IPS-18a (cell line): ENCODE data around the gene KCNJ15.

Source experiments
- H3K27ac ChIP-seq: one replicate; pipeline ENCODE4 v1.5.1; 2013; ENCODE audit warnings: low read length
- H3K27me3 ChIP-seq: one replicate; pipeline ENCODE4 v1.6.1; 2013; ENCODE audit warnings: mild to moderate bottlenecking, low read length; ENCODE audit not compliant: control insufficient read depth, insufficient read depth
- H3K36me3 ChIP-seq: one replicate; pipeline ENCODE4 v1.6.1; 2013; ENCODE audit warnings: low read depth, low read length; ENCODE audit not compliant: control insufficient read depth
- H3K4me1 ChIP-seq: one replicate; pipeline ENCODE4 v1.6.1; 2013; ENCODE audit warnings: low read depth, low read length; ENCODE audit not compliant: control insufficient read depth
- H3K4me3 ChIP-seq: one replicate; pipeline ENCODE4 v1.5.1; 2013; ENCODE audit warnings: low read length
- H3K9ac ChIP-seq: one replicate; pipeline ENCODE4 v1.6.1; 2013; ENCODE audit warnings: mild to moderate bottlenecking, low read length, moderate library complexity
- H3K9me3 ChIP-seq: one replicate; pipeline ENCODE4 v1.6.1; 2013; ENCODE audit warnings: low read depth, low read length; ENCODE audit not compliant: control insufficient read depth

The KCNJ15 gene

GRCh38 chr21:38333301-38334272 lies 76.8 kb downstream of the KCNJ15 start:
- no peaks in the 10 kb centered on the region for H3K27me3 ChIP-seq
- H3K27ac ChIP-seq = no peak overlapping the region
- no peaks in the 10 kb centered on the region for H3K4me1 ChIP-seq
- H3K4me3 ChIP-seq = no peak overlapping the region
- no peak overlapping the region for H3K9ac ChIP-seq
- no peaks in the 10 kb centered on the region for H3K36me3 ChIP-seq
- no peaks in the 10 kb centered on the region for H3K9me3 ChIP-seq

GRCh38 chr21:38334866-38335265 lies 78.1 kb downstream of the KCNJ15 start:
- H3K4me3 ChIP-seq = no peak overlapping the region
- no peaks in the 10 kb centered on the region for H3K36me3 ChIP-seq
- H3K9ac ChIP-seq = no peak overlapping the region
- no peaks in the 10 kb centered on the region for H3K27me3 ChIP-seq
- H3K4me1 ChIP-seq = no peaks in the 10 kb centered on the region
- H3K27ac ChIP-seq = no peak overlapping the region
- no peaks in the 10 kb centered on the region for H3K9me3 ChIP-seq

- no peaks in the 10 kb centered on the region for H3K27me3 ChIP-seq
- no peaks in the 10 kb centered on the region for H3K36me3 ChIP-seq
- H3K9me3 ChIP-seq = no peaks in the 10 kb centered on the region
- H3K27ac ChIP-seq = no peak overlapping the region
- no peaks in the 10 kb centered on the region for H3K4me1 ChIP-seq
- no peak overlapping the region for H3K4me3 ChIP-seq
- H3K9ac ChIP-seq = no peak overlapping the region
Observed at GRCh38 chr21:38337793-38338192, 81.0 kb downstream of the KCNJ15 start.

GRCh38 chr21:38340131-38340530 lies 83.3 kb downstream of the KCNJ15 start:
- Histone ChIP-seq H3K4me3 (no peak overlapping the region), H3K27me3 (no peaks in the 10 kb centered on the region), H3K9ac (no peak overlapping the region), H3K36me3 (no peaks in the 10 kb centered on the region), H3K4me1 (no peaks in the 10 kb centered on the region), H3K9me3 (no peaks in the 10 kb centered on the region), H3K27ac (no peak overlapping the region)

- H3K9me3 ChIP-seq = no peaks in the 10 kb centered on the region
- no peaks in the 10 kb centered on the region for H3K4me1 ChIP-seq
- H3K27me3 ChIP-seq = no peaks in the 10 kb centered on the region
- no peak overlapping the region for H3K27ac ChIP-seq
- H3K4me3 ChIP-seq = no peak overlapping the region
- H3K9ac ChIP-seq = no peak overlapping the region
- H3K36me3 ChIP-seq = no peaks in the 10 kb centered on the region
Observed at GRCh38 chr21:38341546-38342012, 84.8 kb downstream of the KCNJ15 start.

GRCh38 chr21:38342739-38343138 lies 85.9 kb downstream of the KCNJ15 start:
- Histone ChIP-seq H3K4me3 (no peak overlapping the region), H3K9me3 (no peaks in the 10 kb centered on the region), H3K27me3 (no peaks in the 10 kb centered on the region), H3K9ac (no peak overlapping the region), H3K4me1 (no peaks in the 10 kb centered on the region), H3K27ac (no peak overlapping the region), H3K36me3 (no peaks in the 10 kb centered on the region)

GRCh38 chr21:38343691-38344090 lies 86.9 kb downstream of the KCNJ15 start:
- no peak overlapping the region for H3K4me3 ChIP-seq
- no peaks in the 10 kb centered on the region for H3K9me3 ChIP-seq
- H3K27ac ChIP-seq = no peak overlapping the region
- no peak overlapping the region for H3K9ac ChIP-seq
- H3K4me1 ChIP-seq = no peaks in the 10 kb centered on the region
- H3K27me3 ChIP-seq = no peaks in the 10 kb centered on the region
- no peaks in the 10 kb centered on the region for H3K36me3 ChIP-seq

GRCh38 chr21:38346286-38346685 lies 89.5 kb downstream of the KCNJ15 start:
- Histone ChIP-seq H3K4me1 (no peaks in the 10 kb centered on the region), H3K36me3 (no peaks in the 10 kb centered on the region), H3K9me3 (no peaks in the 10 kb centered on the region), H3K27me3 (no peaks in the 10 kb centered on the region), H3K27ac (no peak overlapping the region), H3K4me3 (no peak overlapping the region), H3K9ac (no peak overlapping the region)

- H3K9me3 ChIP-seq = no peaks in the 10 kb centered on the region
- H3K27ac ChIP-seq = no peak overlapping the region
- no peaks in the 10 kb centered on the region for H3K36me3 ChIP-seq
- H3K27me3 ChIP-seq = no peaks in the 10 kb centered on the region
- H3K4me1 ChIP-seq = peaks cover 8% of the 10 kb centered on the region
- H3K4me3 ChIP-seq = no peak overlapping the region
- no peak overlapping the region for H3K9ac ChIP-seq
Observed at GRCh38 chr21:38349111-38349746, 92.4 kb downstream of the KCNJ15 start.

- Histone ChIP-seq H3K27me3 (no peaks in the 10 kb centered on the region), H3K4me3 (no peak overlapping the region), H3K36me3 (no peaks in the 10 kb centered on the region), H3K4me1 (peaks cover 8% of the 10 kb centered on the region), H3K27ac (no peak overlapping the region), H3K9ac (no peak overlapping the region), H3K9me3 (no peaks in the 10 kb centered on the region)
Observed at GRCh38 chr21:38349977-38350376, 93.2 kb downstream of the KCNJ15 start.

GRCh38 chr21:38350684-38351083 lies 93.9 kb downstream of the KCNJ15 start:
- Histone ChIP-seq H3K4me3 (no peak overlapping the region), H3K4me1 (peaks cover 8% of the 10 kb centered on the region), H3K27ac (no peak overlapping the region), H3K9me3 (no peaks in the 10 kb centered on the region), H3K27me3 (no peaks in the 10 kb centered on the region), H3K9ac (no peak overlapping the region), H3K36me3 (no peaks in the 10 kb centered on the region)
